Hematopoietic multipotent progenitor cell treated with erythropoietin and hydrocortisone succinate and interleukin-3 and kit ligand, for 17 days (in vitro differentiated cells): ENCODE results near the gene NAV1.
"Not testable (repeated sequence)": the region's sequence is repeated elsewhere in the genome, so short reads cannot be mapped to it uniquely, and the experiment has no call there.

ENCODE experiments used
- DNase-seq: peaks from one replicate; pipeline ENCODE4 v3.0.0-alpha.2; 2015; ENCODE audit warnings: low spot score

The NAV1 gene

GRCh38 chr1:201565024-201565730 is 26.2 kb downstream of the NAV1 start:
- DNase-seq = no peak

- DNase-seq = no peak
These were observed 27.0 kb downstream of the NAV1 start for GRCh38 chr1:201565771-201566528.

GRCh38 chr1:201566529-201566823 is 27.5 kb downstream of the NAV1 start:
- no peak for DNase-seq

- no peak for DNase-seq
These were observed 28.2 kb downstream of the NAV1 start for GRCh38 chr1:201566933-201567801.

GRCh38 chr1:201568265-201568664 is 29.3 kb downstream of the NAV1 start:
- no peak for DNase-seq

GRCh38 chr1:201568859-201569294 is 29.9 kb downstream of the NAV1 start:
- no peak for DNase-seq

GRCh38 chr1:201570181-201570885 is 31.4 kb downstream of the NAV1 start:
- no peak for DNase-seq

GRCh38 chr1:201570886-201571624 is 32.1 kb downstream of the NAV1 start:
- no peak for DNase-seq

- no peak for DNase-seq
These were observed 34.1 kb downstream of the NAV1 start for GRCh38 chr1:201573030-201573429.

- no peak for DNase-seq
These were observed 35.0 kb downstream of the NAV1 start for GRCh38 chr1:201573923-201574322.

- DNase-seq = no peak
These were observed 37.0 kb downstream of the NAV1 start for GRCh38 chr1:201575912-201576311.

GRCh38 chr1:201576914-201577313 is 38.0 kb downstream of the NAV1 start:
- no peak for DNase-seq

- no peak for DNase-seq
These were observed 39.3 kb downstream of the NAV1 start for GRCh38 chr1:201578008-201578888.

- DNase-seq = not testable (repeated sequence)
These were observed 42.4 kb downstream of the NAV1 start for GRCh38 chr1:201581371-201581770.

GRCh38 chr1:201582705-201583442 is 43.9 kb downstream of the NAV1 start:
- no peak for DNase-seq

GRCh38 chr1:201583663-201584062 is 44.7 kb downstream of the NAV1 start:
- DNase-seq = no peak

- DNase-seq = no peak
These were observed 45.7 kb downstream of the NAV1 start for GRCh38 chr1:201584471-201585092.

GRCh38 chr1:201585093-201585483 is 46.2 kb downstream of the NAV1 start:
- DNase-seq = no peak

GRCh38 chr1:201585901-201586300 is 47.0 kb downstream of the NAV1 start:
- DNase-seq = no peak
